HG03342 (cell line): ENCODE measurements around the gene CPZ.
"Not testable (repeated sequence)": the region's sequence is repeated elsewhere in the genome, so short reads cannot be mapped to it uniquely, and the experiment has no call there.

Experiments
- ATAC-seq: cut with Tn5 transposase; IDR thresholded peaks from one replicate; pipeline ENCODE4 v1.9.1; 2021; ENCODE audit warnings: mild to moderate bottlenecking, moderate library complexity; ENCODE audit not compliant: unreplicated experiment

Gene CPZ

GRCh38 chr4:8634773-8635172 is 42.2 kb downstream of the CPZ start:
- ATAC-seq: not testable (repeated sequence)

GRCh38 chr4:8635897-8636554 is 43.5 kb downstream of the CPZ start:
- not testable (repeated sequence) for ATAC-seq

- no peak for ATAC-seq
Measured at GRCh38 chr4:8637456-8637984, 45.0 kb downstream of the CPZ start.

- no peak for ATAC-seq
Measured at GRCh38 chr4:8639021-8639420, 46.5 kb downstream of the CPZ start.

- ATAC-seq: no peak
Measured at GRCh38 chr4:8639777-8640720, 47.5 kb downstream of the CPZ start.

GRCh38 chr4:8640816-8641215 is 48.3 kb downstream of the CPZ start:
- no peak for ATAC-seq

- ATAC-seq: no peak
Measured at GRCh38 chr4:8641256-8641655, 48.7 kb downstream of the CPZ start.

- ATAC-seq: no peak
Measured at GRCh38 chr4:8641931-8642650, 49.5 kb downstream of the CPZ start.

GRCh38 chr4:8642651-8643321 is 50.2 kb downstream of the CPZ start:
- ATAC-seq: no peak

- no peak for ATAC-seq
Measured at GRCh38 chr4:8643441-8643840, 50.9 kb downstream of the CPZ start.

- no peak for ATAC-seq
Measured at GRCh38 chr4:8643986-8644385, 51.4 kb downstream of the CPZ start.

- ATAC-seq: no peak
Measured at GRCh38 chr4:8644461-8644891, 51.9 kb downstream of the CPZ start.

- no peak for ATAC-seq
Measured at GRCh38 chr4:8644966-8645752, 52.6 kb downstream of the CPZ start.

- ATAC-seq: no peak
Measured at GRCh38 chr4:8645753-8646124, 53.2 kb downstream of the CPZ start.

GRCh38 chr4:8646296-8647093 is 53.9 kb downstream of the CPZ start:
- no peak for ATAC-seq

GRCh38 chr4:8647094-8647570 is 54.6 kb downstream of the CPZ start:
- ATAC-seq: no peak

- ATAC-seq: no peak
Measured at GRCh38 chr4:8647626-8648025, 55.1 kb downstream of the CPZ start.

GRCh38 chr4:8648296-8648695 is 55.7 kb downstream of the CPZ start:
- ATAC-seq: no peak
